ENCODE measurements around the gene ZNF536.
"Not testable (repeated sequence)": the region's sequence is repeated elsewhere in the genome, so short reads cannot be mapped to it uniquely, and the experiment has no call there.

ZNF536 gene

GRCh38 chr19:30448386-30449077 is 76.3 kb downstream of the ZNF536 start:
- DNase-seq = no peak

DNA sequence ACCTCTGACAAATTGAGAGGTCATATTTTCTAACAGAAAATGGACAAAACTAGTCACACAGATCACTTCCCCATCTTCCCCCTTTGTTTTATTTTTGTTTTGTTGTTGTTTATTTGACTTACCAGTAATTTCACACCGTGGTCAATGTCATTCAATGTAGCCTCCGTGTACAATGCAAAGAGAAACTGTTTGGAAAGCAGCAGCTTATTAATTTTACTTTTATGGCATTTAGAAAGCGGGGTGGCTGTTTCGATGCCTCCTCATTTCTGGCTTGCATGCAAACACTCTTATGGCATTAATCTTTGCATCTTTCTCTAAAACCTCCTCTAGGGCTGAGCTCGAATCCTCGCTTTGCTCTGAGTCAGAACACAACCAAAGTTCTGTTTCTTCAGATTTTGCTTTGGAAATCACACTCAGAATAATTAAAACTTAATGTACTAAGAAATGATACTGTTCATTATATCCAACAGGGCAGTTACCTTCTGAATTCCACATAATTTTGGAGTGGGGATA is 77.0 kb downstream of the ZNF536 start:
- DNase-seq = no peak

GRCh38 chr19:30449673-30450072 is 77.5 kb downstream of the ZNF536 start:
- DNase-seq = no peak

DNA sequence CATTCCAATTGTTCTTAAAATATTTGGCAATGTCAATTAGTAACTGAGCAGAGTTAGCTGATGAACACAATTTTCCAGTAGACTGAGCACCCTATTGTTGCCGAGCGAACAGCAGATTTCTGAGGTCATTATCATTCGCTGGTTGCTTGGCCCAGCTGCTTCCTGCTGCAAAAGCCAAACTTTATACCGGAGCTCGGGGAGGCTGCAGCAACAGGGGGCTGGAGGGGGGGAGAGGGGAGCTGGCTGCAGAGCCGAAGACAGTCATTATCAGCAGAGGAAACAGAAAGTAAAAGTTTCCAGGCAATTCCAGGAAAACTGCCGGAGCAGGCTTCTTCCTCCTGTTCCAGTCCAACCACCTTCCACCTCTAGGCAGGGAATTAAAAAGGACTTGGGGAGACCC is 77.9 kb downstream of the ZNF536 start:
- no peak for DNase-seq

GRCh38 chr19:30450835-30451321 is 78.7 kb downstream of the ZNF536 start:
- DNase-seq = no peak

GRCh38 chr19:30452931-30453330 is 80.7 kb downstream of the ZNF536 start:
- no peak for DNase-seq

DNA sequence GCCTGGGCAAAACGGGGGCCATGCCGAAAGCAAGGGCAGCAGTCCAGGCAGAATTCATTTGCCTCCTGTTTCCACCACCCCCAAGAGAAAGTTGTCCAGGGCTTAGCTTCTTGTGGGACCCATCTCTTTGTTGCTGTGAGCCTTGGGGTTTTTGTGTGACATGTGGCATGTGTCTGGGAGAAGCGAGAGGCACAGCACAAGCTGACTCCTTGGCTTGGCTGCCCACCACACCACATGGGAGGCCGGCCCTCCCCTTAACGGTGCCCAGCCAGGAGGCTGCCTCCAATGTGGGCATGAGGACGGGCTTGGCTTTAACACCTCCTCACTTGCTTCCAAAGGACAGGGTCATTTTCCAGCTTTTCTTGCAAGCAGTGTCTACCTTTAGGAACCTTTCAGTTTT is 81.6 kb downstream of the ZNF536 start:
- DNase-seq = no peak

DNA sequence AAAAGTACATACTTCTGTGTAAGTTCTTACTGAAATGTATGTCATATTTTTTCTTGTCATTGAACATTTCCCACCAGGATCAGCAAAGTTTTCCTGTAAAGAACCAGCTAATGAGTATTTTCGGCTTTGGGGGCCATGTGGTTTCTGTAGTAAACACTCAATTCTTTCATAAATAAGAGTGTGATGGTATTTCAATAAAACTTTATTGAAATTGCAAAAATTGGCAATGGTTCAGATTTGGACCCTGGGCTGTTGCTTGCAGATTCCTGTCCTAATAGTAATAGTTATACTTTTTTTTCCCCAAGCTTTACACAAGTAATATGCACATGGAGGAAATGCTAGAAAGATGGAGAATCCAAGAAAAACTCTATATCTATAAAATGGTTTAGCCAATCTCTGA is 83.7 kb downstream of the ZNF536 start:
- DNase-seq = no peak

GRCh38 chr19:30457484-30457883 is 85.3 kb downstream of the ZNF536 start:
- no peak for DNase-seq

DNA sequence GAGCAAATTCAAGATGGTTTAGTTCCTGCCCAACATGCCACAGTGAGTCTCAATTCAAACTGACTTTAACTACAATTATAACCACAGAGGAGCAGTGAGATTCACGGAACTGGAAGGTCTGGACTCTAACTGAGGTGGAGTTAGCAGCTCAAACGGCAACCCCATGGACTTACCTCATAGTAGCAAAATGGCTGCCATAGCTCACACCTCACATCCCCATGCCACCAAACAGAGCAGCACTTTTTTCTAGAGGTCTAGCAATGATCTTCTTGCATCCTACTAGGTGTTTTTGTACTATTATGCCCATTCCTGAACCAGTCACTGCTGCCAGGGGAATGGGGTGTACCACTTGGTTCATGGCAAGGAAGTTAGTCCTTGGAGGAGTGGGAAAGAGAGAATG is 87.7 kb downstream of the ZNF536 start:
- DNase-seq = no peak

- DNase-seq = no peak
These were observed 92.0 kb downstream of the ZNF536 start for GRCh38 chr19:30464162-30464561.

GRCh38 chr19:30466598-30466997 is 94.4 kb downstream of the ZNF536 start:
- not testable (repeated sequence) for DNase-seq

GRCh38 chr19:30467239-30467638 is 95.1 kb downstream of the ZNF536 start:
- DNase-seq = no peak

DNA sequence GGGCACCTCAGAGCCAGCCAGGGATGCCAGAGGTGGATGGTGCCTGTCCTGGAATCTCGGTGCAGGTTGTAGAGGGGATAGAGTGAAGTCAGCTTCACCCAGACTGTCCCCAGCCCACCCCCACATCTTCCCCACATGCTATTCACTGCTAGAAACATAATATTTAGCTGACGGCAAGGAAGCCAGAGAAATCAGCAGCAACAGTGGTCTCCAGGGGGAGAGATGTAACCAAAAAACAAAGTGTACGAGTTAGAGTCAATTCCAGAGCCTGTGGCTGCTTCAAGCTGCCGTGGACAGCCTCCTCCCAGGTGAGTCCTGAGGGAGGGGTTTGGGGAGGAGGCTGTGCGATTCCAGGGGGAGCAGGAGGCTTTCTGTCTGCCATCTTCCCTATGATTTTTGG is 97.6 kb downstream of the ZNF536 start:
- DNase-seq = no peak

- no peak for DNase-seq
These were observed 99.3 kb downstream of the ZNF536 start for GRCh38 chr19:30471441-30471840.

- no peak for DNase-seq
These were observed 101.2 kb downstream of the ZNF536 start for GRCh38 chr19:30473334-30473867.

GRCh38 chr19:30476997-30477396 is 104.8 kb downstream of the ZNF536 start:
- no peak for DNase-seq

GRCh38 chr19:30479231-30479630 is 107.0 kb downstream of the ZNF536 start:
- DNase-seq = no peak

GRCh38 chr19:30480097-30480496 is 107.9 kb downstream of the ZNF536 start:
- DNase-seq = no peak

DNA sequence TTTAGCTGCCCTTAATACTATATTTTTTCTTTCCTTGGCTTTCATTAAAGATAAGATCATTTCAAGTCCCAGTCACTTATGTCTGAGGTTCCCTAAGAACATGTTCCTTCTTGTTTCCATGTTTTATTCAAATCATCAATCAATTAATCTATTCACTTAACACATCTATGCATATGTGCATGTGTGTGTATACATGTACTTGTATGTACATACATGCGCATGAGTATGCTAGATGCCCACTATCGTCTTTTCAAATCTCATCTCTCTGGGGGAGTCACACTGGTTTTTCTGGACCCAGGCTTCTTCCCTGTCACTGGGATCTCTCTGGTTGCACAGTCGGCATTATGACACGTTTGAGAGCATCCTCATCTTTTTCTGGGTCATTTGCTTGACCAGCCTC is 108.9 kb downstream of the ZNF536 start:
- DNase-seq = no peak

GRCh38 chr19:30481823-30482222 is 109.6 kb downstream of the ZNF536 start:
- no peak for DNase-seq

DNA sequence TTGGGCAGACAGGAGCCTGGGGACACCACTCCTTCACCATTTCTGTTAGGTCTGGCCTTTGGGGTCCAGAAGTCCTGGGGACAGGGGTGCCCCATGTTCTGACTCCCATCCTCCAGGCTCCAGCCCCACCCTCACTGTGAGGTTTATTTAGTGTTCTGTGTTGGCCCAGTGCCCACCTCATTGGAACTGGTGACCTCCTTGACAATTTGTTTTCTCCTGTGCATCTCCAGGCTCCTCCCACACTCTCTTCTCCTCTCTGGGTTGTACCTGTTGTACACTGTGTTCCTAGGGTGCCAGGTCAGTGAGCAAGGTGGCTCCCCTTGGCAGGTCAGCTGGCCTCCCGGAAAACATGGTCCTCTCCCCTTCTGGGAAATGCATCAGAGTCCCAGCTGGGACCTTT is 110.8 kb downstream of the ZNF536 start:
- no peak for DNase-seq

DNA sequence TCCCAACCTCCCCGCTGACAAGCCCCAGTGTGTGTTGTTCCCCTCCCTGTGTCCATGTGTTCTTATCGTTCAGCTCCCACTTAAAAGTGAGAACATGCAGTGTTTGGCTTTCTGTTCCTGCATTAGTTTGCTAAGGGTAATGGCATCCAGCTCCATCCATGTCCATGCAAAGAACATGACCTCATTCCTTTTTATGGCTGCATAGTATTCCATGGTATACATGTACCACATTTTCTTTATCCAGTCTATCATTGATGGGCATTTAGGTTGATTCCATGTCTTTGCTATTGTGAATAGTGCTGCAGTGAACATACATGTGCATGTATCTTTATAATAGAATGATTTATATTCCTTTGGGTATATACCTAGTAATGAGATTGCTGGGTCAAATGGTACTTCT is 114.1 kb downstream of the ZNF536 start:
- DNase-seq = not testable (repeated sequence)

GRCh38 chr19:30487178-30487577 is 115.0 kb downstream of the ZNF536 start:
- DNase-seq = no peak

DNA sequence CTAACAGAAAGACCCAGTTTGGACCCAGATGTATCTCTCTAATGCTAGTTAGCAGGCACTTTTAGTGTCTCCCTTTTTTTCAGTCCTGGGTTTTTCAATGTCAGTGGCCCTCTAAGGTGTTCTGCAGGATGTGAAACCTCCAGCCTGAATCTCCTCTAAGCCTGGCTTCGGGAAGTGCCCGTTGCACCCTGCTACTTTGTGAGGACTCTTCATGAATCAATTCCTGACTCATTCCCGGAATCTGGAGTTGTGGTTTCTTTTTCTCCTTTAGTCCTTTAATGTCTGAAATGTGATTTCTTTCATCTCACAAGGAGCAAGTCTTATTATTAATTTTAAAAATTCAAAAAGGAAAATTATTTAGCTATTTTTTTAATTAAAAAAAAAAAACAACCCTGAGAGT is 116.0 kb downstream of the ZNF536 start:
- no peak for DNase-seq

Data from stimulated activated CD4-positive, alpha-beta T cell treated with anti-CD3 and anti-CD28 coated beads, Interleukin-2, amount 100 ng/mL, for 48 hours (primary cell).